ENCODE measurements around the gene VTI1B. TPM values are rescaled to one million over a fixed set of nuclear protein-coding genes. Genes with fewer than 3 reads are reported as not detected.

Gene VTI1B
- total RNA-seq (2012; rRNA removed) (69.7 and 90.2 TPM in 2 replicates), polyA plus RNA-seq (2012; rRNA removed) (61.8 and 65.8 TPM in 2 replicates), Bru-seq, nascent RNA (percentile 84 among the genes with signal in this experiment), BruChase-seq, experiment 1, labeled RNA remaining after a 6-hour chase (percentile 92 among the genes with signal in this experiment), BruChase-seq, experiment 2, labeled RNA remaining after a 2-hour chase (percentile 86 among the genes with signal in this experiment)
- polyA plus RNA-seq (2012; cell fraction: cytosol; rRNA removed), result 19.1 and 25.2 TPM in 2 replicates
- 6.0 and 30.5 TPM in 2 replicates for polyA plus RNA-seq (2012; cell fraction: nucleus; rRNA removed; ENCODE audit: low replicate concordance)
- long read RNA-seq, full-length matches to known transcripts, result 84 of 107 reads
- long read RNA-seq, partial matches to known transcripts, result 4 of 107 reads
- long read RNA-seq, other reads (novel, unspliced or antisense), result 19 of 107 reads

- Histone ChIP-seq H2BK5ac (ENCODE audit: low read depth, low read length, poor library complexity, severe bottlenecking) (peak within 1 kb of the TSS; percentile 97), H3K9me3 (ENCODE audit: control insufficient read depth, insufficient read depth, low read length) (no peaks in the 10 kb centered on the region), H4K91ac (ENCODE audit: insufficient read depth, low read depth, low read length) (peak within 1 kb of the TSS; percentile 91), H3K4me2 (ENCODE audit: low read depth, low read length) (peak within 1 kb of the TSS; percentile 92), H3K18ac (ENCODE audit: low read depth, low read length) (peak within 1 kb of the TSS; percentile 84), H3K27ac (ENCODE audit: insufficient read depth, low read length) (peak within 1 kb of the TSS; percentile 97), H3K27me3 (ENCODE audit: control insufficient read depth, insufficient read depth, low read length) (no peaks in the 10 kb centered on the region), H3K4ac (ENCODE audit: low read depth, low read length) (peak within 1 kb of the TSS; percentile 93), H4K8ac (ENCODE audit: low read depth in 2 of 2, low read length in 2 of 2) (peak within 1 kb of the TSS; percentile 85 to 98), H3K36me3 (ENCODE audit: control insufficient read depth, insufficient read depth, low read length) (peaks cover 7% of the 10 kb centered on the region), H3K4me3 (ENCODE audit: insufficient read depth, low read depth, low read length) (peak within 1 kb of the TSS; percentile 78), H3K14ac (replicated peaks; ENCODE audit: low read depth, low read length) (peak within 1 kb of the TSS; percentile 95), H3K79me1 (ENCODE audit: low read depth in 1 of 2, low read length in 2 of 2) (peaks cover 24 to 65% of the 10 kb centered on the region in 2 experiments), H4K5ac (ENCODE audit: low read depth, low read length) (peak within 1 kb of the TSS; percentile 82), H3K23ac (ENCODE audit: low read depth, low read length) (peak within 1 kb of the TSS; percentile 87), H2BK20ac (ENCODE audit: low read depth, low read length) (no peak within 1 kb of the TSS), H3K9me1 (ENCODE audit: insufficient read depth, low read length) (peaks cover 12% of the 10 kb centered on the region), H3K4me1 (ENCODE audit: control insufficient read depth, insufficient read depth, low read length) (peaks cover 3% of the 10 kb centered on the region; the same call in 1 of the 2 replicates), H2AFZ (replicated peaks; ENCODE audit: low read length, poor library complexity) (peak within 1 kb of the TSS; percentile 100), H3K56ac (ENCODE audit: extremely low read depth, insufficient read depth, low read length) (peak within 1 kb of the TSS; percentile 86; the same call in 1 of the 2 replicates), H2AK5ac (ENCODE audit: low read depth, low read length) (peak within 1 kb of the TSS; percentile 89; the same call in 1 of the 2 replicates), H2BK120ac (ENCODE audit: low read depth, low read length) (peak within 1 kb of the TSS; percentile 80; the same call in 1 of the 2 replicates), H3K9ac (ENCODE audit: low read depth, low read length) (peak within 1 kb of the TSS; percentile 87), H2AK9ac (replicated peaks; ENCODE audit: low read depth, low read length, poor library complexity) (peak within 1 kb of the TSS; percentile 88), H2BK15ac (ENCODE audit: low read depth, low read length) (0 out of 3 replicates have a peak within 1 kb of the TSS, but pooled peaks have one; percentile 50), H4K20me1 (ENCODE audit: insufficient read depth, low read length) (peaks cover 28% of the 10 kb centered on the region)
- 2% methylated on average over 51 of the region's 87 CpGs; no CpG with 5 or more reads in 1 of the 2 experiments for WGBS, 2 experiments (ENCODE audit: extremely low coverage in 2 of 2, insufficient read length in 1 of 2)
- dilution Hi-C loops (cut with HindIII; ENCODE audit: low sequenced_read_pairs, unreplicated experiment), result no loop called here
- peak; percentile 65 for DNase-seq
- intact Hi-C loops (cut with micrococcal nuclease), result no loop called here
- ChIA-PET POLR2A (ENCODE audit: unreplicated experiment) (interaction anchor here (0.6 kb wide), 1 partner anchor 41 kb away, joined by 4 read pairs; no protein-coding TSS in a partner anchor), CTCF (interaction anchor here (1.1 kb wide), 1 partner anchor 11 kb away, joined by 7 read pairs; no protein-coding TSS in a partner anchor)
- no TSS peak for BruUV-seq (replicated peaks)
- ATAC-seq (ENCODE audit: low read depth), result peak; percentile 94
- in situ Hi-C loops (cut with MboI; ENCODE audit: low sequenced_read_pairs), result no loop called here
- TF ChIP-seq SMC3 (IDR thresholded peaks at IDR 0.05; ENCODE audit: low read depth, low read length) (peak; percentile 24; the same call in 1 of the 2 replicates), RCOR1 (IDR thresholded peaks at IDR 0.05; ENCODE audit: insufficient replicate concordance, low read length) (no peak), MXI1 (IDR thresholded peaks at IDR 0.05; ENCODE audit: borderline replicate concordance, low read depth, low read length) (peak; percentile 54; the same call in 1 of the 2 replicates), POLR2A (IDR thresholded peaks at IDR 0.05; ENCODE audit: low read depth, low read length) (peak; percentile 78), CEBPB (IDR thresholded peaks at IDR 0.05; ENCODE audit: low read depth, low read length) (no peak), RFX5 (IDR thresholded peaks at IDR 0.05; ENCODE audit: low read depth, low read length) (no peak), BHLHE40 (IDR thresholded peaks at IDR 0.05; ENCODE audit: low read depth, low read length) (peak; percentile 19; the same call in 1 of the 2 replicates), USF2 (IDR thresholded peaks at IDR 0.05; ENCODE audit: low read depth, low read length) (no peak), MAFK (IDR thresholded peaks at IDR 0.05; ENCODE audit: low read depth, low read length) (no peak), CTCF (conservative IDR thresholded peaks at IDR 0.05; ENCODE audit: low read depth, low read length) (peak; percentile 25; the same call in 1 of the 2 replicates), MAZ (IDR thresholded peaks at IDR 0.05; ENCODE audit: borderline replicate concordance, low read depth, low read length) (peak; percentile 8; the same call in 1 of the 2 replicates), FOS (IDR thresholded peaks at IDR 0.05; ENCODE audit: low read depth, low read length) (no peak)
Measured at GRCh38 chr14:67674480-67675218, at the start of gene VTI1B. Gene VTI1B, minus strand, starts transcription at chr14:67674632. Its CDS starts 143 bp downstream, at chr14:67674489.

All from IMR-90 (cell line).